GM12873 (cell line): ENCODE results near the gene LRCH1.

Source experiments
- CTCF ChIP-seq: IDR thresholded peaks from 2 replicates; pipeline ENCODE4 v1.5.1; 2012; ENCODE audit warnings: low read depth, mild to moderate bottlenecking, moderate library complexity, low read length, control low read depth; ENCODE audit not compliant: insufficient read depth; ENCODE audit errors: missing control alignments

The LRCH1 gene

GRCh38 chr13:46572752-46573431 is 19.9 kb downstream of the LRCH1 start:
- TF ChIP-seq CTCF, result no peak

- no peak for TF ChIP-seq CTCF
These were observed 22.4 kb downstream of the LRCH1 start for GRCh38 chr13:46575301-46575771.

- TF ChIP-seq CTCF, result no peak
These were observed 22.9 kb downstream of the LRCH1 start for GRCh38 chr13:46575818-46576221.

GRCh38 chr13:46576762-46577161 is 23.8 kb downstream of the LRCH1 start:
- no peak for TF ChIP-seq CTCF

- TF ChIP-seq CTCF, result no peak
These were observed 25.0 kb downstream of the LRCH1 start for GRCh38 chr13:46577696-46578589.

- TF ChIP-seq CTCF, result no peak
These were observed 25.6 kb downstream of the LRCH1 start for GRCh38 chr13:46578590-46578975.

- no peak for TF ChIP-seq CTCF
These were observed 27.4 kb downstream of the LRCH1 start for GRCh38 chr13:46580362-46580839.
